ENCODE data around the gene IFT80. TPM values are rescaled to one million over a fixed set of nuclear protein-coding genes. Genes with fewer than 3 reads are reported as not detected.

The IFT80 gene
- total and polyA plus RNA-seq, 2 of the 4 experiments (the other 2 are of a cell fraction): 15.2 to 16.8 TPM

GRCh38 chr3:160260587-160261270 is 138.3 kb downstream of the IFT80 start:
- ChIA-PET CTCF (no interaction called here), POLR2A (ENCODE audit: unreplicated experiment) (no interaction called here)
- no peak overlapping the region for H2BK120ac ChIP-seq (ENCODE audit: low read depth, low read length)
- H3K36me3 ChIP-seq (ENCODE audit: control insufficient read depth, insufficient read depth, low read length): no peaks in the 10 kb centered on the region
- no peak overlapping the region for H3K9ac ChIP-seq (ENCODE audit: low read depth, low read length)
- dilution Hi-C loops (cut with HindIII; ENCODE audit: low sequenced_read_pairs, unreplicated experiment): no loop called here
- TF ChIP-seq SMC3 (IDR thresholded peaks at IDR 0.05; ENCODE audit: low read depth, low read length): no peak
- no peak for TF ChIP-seq RAD21 (IDR thresholded peaks at IDR 0.05; ENCODE audit: low read length)
- TF ChIP-seq FOS (IDR thresholded peaks at IDR 0.05; ENCODE audit: low read depth, low read length): no peak
- no peak for TF ChIP-seq RFX5 (IDR thresholded peaks at IDR 0.05; ENCODE audit: low read depth, low read length)
- no peak for TF ChIP-seq NFE2L2 (IDR thresholded peaks at IDR 0.05; ENCODE audit: low read depth, low read length)
- TF ChIP-seq MXI1 (IDR thresholded peaks at IDR 0.05; ENCODE audit: borderline replicate concordance, low read depth, low read length): no peak
- no peak overlapping the region for H2BK15ac ChIP-seq (ENCODE audit: low read depth, low read length)
- H2BK20ac ChIP-seq (ENCODE audit: low read depth, low read length): no peak overlapping the region
- no peak overlapping the region for H2AFZ ChIP-seq (replicated peaks; ENCODE audit: low read length, poor library complexity)
- H2AK5ac ChIP-seq (ENCODE audit: low read depth, low read length): no peak overlapping the region
- no TSS peak for BruUV-seq (replicated peaks)
- no peak overlapping the region for H3K14ac ChIP-seq (replicated peaks; ENCODE audit: low read depth, low read length)
- no peak overlapping the region for H2BK5ac ChIP-seq (ENCODE audit: low read depth, low read length, poor library complexity, severe bottlenecking)
- H3K4me2 ChIP-seq (ENCODE audit: low read depth, low read length): no peak overlapping the region
- no peak overlapping the region for H3K56ac ChIP-seq (ENCODE audit: extremely low read depth, insufficient read depth, low read length)
- H3K27me3 ChIP-seq (ENCODE audit: control insufficient read depth, insufficient read depth, low read length): no peaks in the 10 kb centered on the region
- H3K4me3 ChIP-seq (ENCODE audit: insufficient read depth, low read depth, low read length): no peak overlapping the region
- H4K20me1 ChIP-seq (ENCODE audit: insufficient read depth, low read length): no peaks in the 10 kb centered on the region
- no peak overlapping the region for H2AK9ac ChIP-seq (replicated peaks; ENCODE audit: low read depth, low read length, poor library complexity)
- H3K4ac ChIP-seq (ENCODE audit: low read depth, low read length): no peak overlapping the region
- H4K8ac ChIP-seq (ENCODE audit: low read depth in 2 of 2, low read length in 2 of 2): no peak overlapping the region
- intact Hi-C loops (cut with micrococcal nuclease): no loop called here
- H3K23ac ChIP-seq (ENCODE audit: low read depth, low read length): no peak overlapping the region
- no peak overlapping the region for H3K18ac ChIP-seq (ENCODE audit: low read depth, low read length)
- DNase-seq: no peak
- no peak overlapping the region for H4K5ac ChIP-seq (ENCODE audit: low read depth, low read length)
- ATAC-seq (ENCODE audit: low read depth): no peak
- H3K27ac ChIP-seq (ENCODE audit: insufficient read depth, low read length): no peak overlapping the region
- H3K79me1 ChIP-seq (ENCODE audit: low read depth in 1 of 2, low read length in 2 of 2): no peaks in the 10 kb centered on the region
- WGBS, 2 experiments (ENCODE audit: extremely low coverage in 2 of 2, insufficient read length in 1 of 2): 95 to 100% methylated on average over 2 to 3 of the region's 7 CpGs
- in situ Hi-C loops (cut with MboI; ENCODE audit: low sequenced_read_pairs): no loop called here
- H3K9me1 ChIP-seq (ENCODE audit: insufficient read depth, low read length): no peaks in the 10 kb centered on the region
- no peaks in the 10 kb centered on the region for H3K9me3 ChIP-seq (ENCODE audit: control insufficient read depth, insufficient read depth, low read length)
- H4K91ac ChIP-seq (ENCODE audit: insufficient read depth, low read depth, low read length): no peak overlapping the region
- no peaks in the 10 kb centered on the region for H3K4me1 ChIP-seq (ENCODE audit: control insufficient read depth, insufficient read depth, low read length)
